A549 (cell line): Measurements from ENCODE around the gene ITSN1. TPM values are rescaled to one million over a fixed set of nuclear protein-coding genes. Genes with fewer than 3 reads are reported as not detected.
A peak's percentile ranks its signal among the peaks of the same experiment; 100 is the strongest.

Source experiments
- ATAC-seq, 2 experiments: fragments of 200-7000 bp in 1 of 2; fragments of >200 bp in 1 of 2; cut with Nextera tagmentation in 1 of 2; cut with Tn5 transposase in 1 of 2; 3 replicates each; pipeline versions ENCODE4 v1.8.0 to v1.9.1; 2018 to 2020; ENCODE audit warnings: mild to moderate bottlenecking in 1 of 2, moderate library complexity in 1 of 2
- CTCF ChIA-PET: fragments of 300-600 bp; sonication (Branson Sonifier 250); formaldehyde crosslinking; extraction: SDS; loops from one replicate; lab custom pipeline; 2021; ENCODE audit warnings: antibody characterized with exemption, inconsistent platforms; lab: Yijun Ruan, JAX
- POLR2A ChIA-PET: fragments of 350-600 bp; formaldehyde crosslinking; extraction: SDS; loops from one replicate; lab custom pipeline; 2021; ENCODE audit warnings: antibody characterized with exemption, inconsistent platforms; lab: Yijun Ruan, JAX
- DNase-seq, 2 experiments: peaks; one replicate each; pipeline versions ENCODE4 v3.0.0 to v3.0.0-alpha.2; 2011 to 2016; ENCODE audit warnings: low read depth in 1 of 2, low spot score in 1 of 2
- FAIRE-seq: peaks from 2 replicates; lab custom pipeline; 2011; peaks lifted over from hg19 to GRCh38; lab: Jason Lieb, UNC
- H3K27ac ChIP-seq, 2 experiments: fragments of >200 bp; sonication (Bioruptor Twin); formaldehyde crosslinking; 3 replicates each; pipeline ENCODE4 v1.5.1; 2016 to 2017
- H3K4me1 ChIP-seq: fragments of >200 bp; sonication (Bioruptor Twin); formaldehyde crosslinking; 3 replicates; pipeline ENCODE4 v1.6.1; 2016
- H3K4me2 ChIP-seq: fragments of >200 bp; sonication (Bioruptor Twin); formaldehyde crosslinking; 3 replicates; pipeline ENCODE4 v1.6.1; 2016
- H3K4me3 ChIP-seq: fragments of >200 bp; sonication (Bioruptor Twin); formaldehyde crosslinking; 3 replicates; pipeline ENCODE4 v1.5.1; 2016
- H3K9me3 ChIP-seq: fragments of >200 bp; sonication (Bioruptor Twin); formaldehyde crosslinking; 3 replicates; pipeline ENCODE4 v1.6.1; 2016
- CEBPB ChIP-seq, 2 experiments: fragments of >200 bp in 1 of 2; sonication (Bioruptor Twin) in 1 of 2; formaldehyde crosslinking in 1 of 2; IDR thresholded peaks; 2 replicates each; pipeline ENCODE4 v1.6.1; 2012 to 2016
- ESRRA ChIP-seq: fragments of 150-350 bp; IDR thresholded peaks from 2 replicates; pipeline ENCODE4 v1.6.1; 2014; ENCODE audit warnings: mild to moderate bottlenecking, low read length, borderline replicate concordance
- FOSB ChIP-seq: fragments of 250-450 bp; sonication (Bioruptor Pico); IDR thresholded peaks from 2 replicates; pipeline ENCODE4 v1.5.0; 2020; ENCODE audit warnings: mild to moderate bottlenecking, moderate library complexity
- FOSL2 ChIP-seq, 2 experiments: fragments of 450-650 bp in 1 of 2; fragments of >200 bp in 1 of 2; sonication (Bioruptor Twin) in 1 of 2; formaldehyde crosslinking; IDR thresholded peaks; 2 replicates each; pipeline versions ENCODE4 v1.5.0 to v1.6.1; 2016 to 2020; ENCODE audit warnings: mild to moderate bottlenecking in 1 of 2, moderate library complexity in 1 of 2
- GATA3 ChIP-seq: IDR thresholded peaks from 2 replicates; pipeline ENCODE4 v1.6.1; 2012; ENCODE audit warnings: borderline replicate concordance
- HOXB13 ChIP-seq: fragments of 250-450 bp; sonication (Bioruptor Pico); IDR thresholded peaks from 2 replicates; pipeline ENCODE4 v1.5.0; 2020; ENCODE audit warnings: low read depth, mild to moderate bottlenecking, moderate library complexity
- HOXB5 ChIP-seq: fragments of 250-450 bp; sonication (Bioruptor Pico); IDR thresholded peaks from 2 replicates; pipeline ENCODE4 v1.5.0; 2020; ENCODE audit warnings: mild to moderate bottlenecking, moderate library complexity
- KDM5A ChIP-seq: fragments of 200-600 bp; sonication (generic); IDR thresholded peaks from 2 replicates; pipeline ENCODE4 v1.6.1; 2016; ENCODE audit warnings: antibody characterized with exemption, mild to moderate bottlenecking
- NFE2L2 ChIP-seq: fragments of 150-350 bp; conservative IDR thresholded peaks from 2 replicates; pipeline ENCODE4 v1.6.1; 2014; ENCODE audit warnings: low read length
- NPAS2 ChIP-seq: fragments of 250-450 bp; sonication (Bioruptor Pico); IDR thresholded peaks from 2 replicates; pipeline ENCODE4 v1.8.0; 2022; ENCODE audit warnings: mild to moderate bottlenecking, moderate library complexity, borderline replicate concordance
- PHF8 ChIP-seq: fragments of 200-600 bp; sonication (generic); IDR thresholded peaks from 2 replicates; pipeline ENCODE4 v1.6.1; 2016; ENCODE audit warnings: low read depth, mild to moderate bottlenecking, antibody characterized with exemption, moderate library complexity, borderline replicate concordance
- POLR2AphosphoS2 ChIP-seq: conservative IDR thresholded peaks from 2 replicates; pipeline ENCODE4 v1.6.1; 2012; ENCODE audit warnings: low read length, improper control_type of control experiment, inconsistent platforms
- RAD21 ChIP-seq, 2 experiments: fragments of >200 bp in 1 of 2; sonication (Bioruptor Twin) in 1 of 2; formaldehyde crosslinking in 1 of 2; IDR thresholded peaks in 1 of 2; conservative IDR thresholded peaks in 1 of 2; 2 replicates in 1 of 2; 3 replicates in 1 of 2; pipeline ENCODE4 v1.6.1; 2012 to 2018; ENCODE audit warnings: inconsistent platforms in 1 of 2
- RARB ChIP-seq: fragments of 250-450 bp; sonication (Bioruptor Pico); IDR thresholded peaks from 2 replicates; pipeline ENCODE4 v1.8.0; 2021; ENCODE audit warnings: mild to moderate bottlenecking, moderate library complexity
- SMC3 ChIP-seq: fragments of >200 bp; sonication (Bioruptor Twin); formaldehyde crosslinking; IDR thresholded peaks from 3 replicates; pipeline ENCODE4 v1.6.1; 2018; ENCODE audit warnings: inconsistent platforms
- WGBS: methylation state at CpG from one replicate; pipeline ENCODE4 v1.1.6; 2017; ENCODE audit errors: missing lambda C conversion rate; 5-methylcytosine and 5-hydroxymethylcytosine counted together
- polyA plus RNA-seq, 4 experiments: library from polyadenylated mRNA; depleted of rRNA in 3 of 4; stranded (reverse); fragments of >200 nt; fragmentation: RNase III in 1 of 4; extraction: RNeasy Plus Mini Kit Qiagen cat#74134 plus additional on column Dnase treatment in 1 of 4; gene quantifications; 2 replicates in 3 of 4; 3 replicates in 1 of 4; pipeline ENCODE4 v1.2.3, GENCODE V29; 2011 to 2017
- TF ChIP-seq, protein P1 (sequence below): IDR thresholded peaks from 2 replicates; pipeline ENCODE4 v1.6.1; 2012; ENCODE audit warnings: low read depth, borderline replicate concordance
- TF ChIP-seq, protein P2 (sequence below): fragments of >200 bp; sonication (Bioruptor Twin); formaldehyde crosslinking; IDR thresholded peaks from 3 replicates; pipeline ENCODE4 v1.5.1; 2016
- TF ChIP-seq, protein P3 (sequence below): fragments of 250-450 bp; sonication (Bioruptor Pico); IDR thresholded peaks from 2 replicates; pipeline ENCODE4 v1.5.0; 2021; ENCODE audit warnings: mild to moderate bottlenecking, moderate library complexity, borderline replicate concordance

The ITSN1 gene
- polyA plus RNA-seq, 2 of the 4 experiments (the other 2 are of a cell fraction): 15.2 to 23.7 TPM

DNA sequence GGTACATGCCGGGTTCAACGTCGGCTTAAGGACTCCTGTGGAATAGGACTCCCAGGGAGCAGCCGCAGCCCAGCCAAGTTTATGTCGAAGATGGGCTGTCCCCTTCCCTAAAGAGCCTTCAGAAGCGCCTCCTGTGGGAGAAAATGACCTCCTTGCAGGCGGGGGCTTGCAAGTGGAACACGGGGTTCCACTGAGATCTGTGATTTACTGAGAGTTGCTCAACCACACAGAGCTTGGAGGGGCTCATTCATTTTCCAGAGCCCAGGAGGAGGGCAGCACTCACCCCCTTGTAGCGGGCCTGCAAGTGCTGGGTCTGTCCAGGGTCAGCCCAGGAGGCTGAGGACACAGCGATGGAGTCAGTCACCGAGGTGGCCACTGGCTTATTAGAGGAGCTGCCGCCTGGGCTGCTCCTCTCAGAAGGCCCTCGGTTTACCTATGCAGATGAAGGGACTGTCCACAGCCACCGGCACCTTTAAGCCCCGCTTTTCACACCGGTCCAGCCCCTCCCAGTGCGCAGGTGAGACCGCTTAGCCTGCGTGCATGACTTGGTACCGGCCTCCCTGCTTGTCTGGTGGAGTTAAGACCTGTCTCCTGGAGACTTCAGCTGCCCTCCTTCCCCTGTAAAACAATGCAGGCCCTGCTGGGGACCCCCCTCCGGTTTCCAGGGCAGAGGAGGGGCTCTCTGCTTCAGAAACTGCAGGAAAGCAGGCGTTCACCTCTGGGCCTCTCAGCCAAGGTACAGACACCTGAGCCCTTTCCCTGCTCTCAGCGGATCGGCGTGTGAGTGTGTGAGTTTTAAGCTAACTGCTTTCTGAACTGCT lies 215.8 kb downstream of the ITSN1 start:
- no peak for FAIRE-seq
- POLR2A ChIA-PET: no interaction called here

DNA sequence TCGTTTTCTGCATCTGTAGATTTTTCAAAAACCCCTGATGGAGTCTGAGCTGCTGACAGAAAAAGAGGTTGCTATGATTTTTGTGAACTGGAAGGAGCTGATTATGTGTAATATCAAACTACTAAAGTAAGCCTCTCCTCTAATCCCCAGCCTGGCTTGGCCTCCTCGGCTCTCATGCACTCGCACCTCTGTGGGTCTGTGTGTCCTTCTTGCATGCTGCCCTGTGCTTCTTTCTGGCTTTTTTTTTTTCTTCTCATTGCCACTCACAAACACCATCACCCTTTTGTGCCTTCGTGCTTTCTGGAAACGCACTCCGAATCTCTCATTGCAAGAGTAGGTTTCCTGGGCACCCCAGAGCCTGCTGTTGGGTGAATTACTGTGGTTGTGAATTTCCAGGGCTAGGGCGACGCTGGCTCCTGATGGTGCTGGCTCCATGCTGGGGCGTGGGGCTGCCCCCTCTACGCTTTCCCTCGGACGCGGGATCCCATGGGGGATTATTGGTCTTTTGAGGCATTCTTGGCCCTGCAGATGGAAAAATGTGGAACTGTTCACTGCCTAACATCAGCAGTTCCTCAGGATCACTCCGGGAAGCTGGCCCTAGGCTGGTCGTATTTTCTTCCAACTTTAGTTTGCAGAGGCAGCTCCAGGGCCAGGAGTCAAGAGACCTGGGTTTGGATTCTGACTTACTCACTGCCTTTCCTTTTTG lies 216.5 kb downstream of the ITSN1 start:
- POLR2A ChIA-PET: no interaction called here
- CTCF ChIA-PET: interaction anchor here (0.7 to 1.4 kb wide), 2 partner anchors 36 to 1720 kb away, joined by 3 to 5 read pairs; no protein-coding TSS in a partner anchor
- Histone ChIP-seq H3K4me2 (no peak overlapping the region), H3K27ac (no peak overlapping the region), H3K4me3 (no peak overlapping the region), H3K4me1 (peaks cover 11% of the 10 kb centered on the region), H3K9me3 (no peaks in the 10 kb centered on the region)
- WGBS: 75% methylated on average over 15 of the region's 15 CpGs
- ATAC-seq (no peak), FAIRE-seq (no peak), DNase-seq (no peak)
- TF ChIP-seq FOSB: no peak
- TF ChIP-seq, protein P1, sequence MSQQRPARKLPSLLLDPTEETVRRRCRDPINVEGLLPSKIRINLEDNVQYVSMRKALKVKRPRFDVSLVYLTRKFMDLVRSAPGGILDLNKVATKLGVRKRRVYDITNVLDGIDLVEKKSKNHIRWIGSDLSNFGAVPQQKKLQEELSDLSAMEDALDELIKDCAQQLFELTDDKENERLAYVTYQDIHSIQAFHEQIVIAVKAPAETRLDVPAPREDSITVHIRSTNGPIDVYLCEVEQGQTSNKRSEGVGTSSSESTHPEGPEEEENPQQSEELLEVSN: no peak
- TF ChIP-seq HOXB13 (CRISPR knock-in tag): no peak

More for the DNA sequence above, 215.8 kb downstream of the ITSN1 start:
- H3K9me3 ChIP-seq: no peaks in the 10 kb centered on the region
- no peak overlapping the region for H3K4me3 ChIP-seq
- WGBS: 81% methylated on average over 15 of the region's 25 CpGs
- peaks cover 11% of the 10 kb centered on the region for H3K4me1 ChIP-seq
- CTCF ChIA-PET: interaction anchor here (1.4 kb wide), 1 partner anchor 37 kb away, joined by 5 read pairs; no protein-coding TSS in a partner anchor
- ATAC-seq: 0 out of 6 replicates have a peak, but pooled peaks of 1 of the 2 experiments have one; percentile 21
- no peak overlapping the region for H3K4me2 ChIP-seq
- no peak for TF ChIP-seq RARB (CRISPR knock-in tag)
- TF ChIP-seq, protein P2, sequence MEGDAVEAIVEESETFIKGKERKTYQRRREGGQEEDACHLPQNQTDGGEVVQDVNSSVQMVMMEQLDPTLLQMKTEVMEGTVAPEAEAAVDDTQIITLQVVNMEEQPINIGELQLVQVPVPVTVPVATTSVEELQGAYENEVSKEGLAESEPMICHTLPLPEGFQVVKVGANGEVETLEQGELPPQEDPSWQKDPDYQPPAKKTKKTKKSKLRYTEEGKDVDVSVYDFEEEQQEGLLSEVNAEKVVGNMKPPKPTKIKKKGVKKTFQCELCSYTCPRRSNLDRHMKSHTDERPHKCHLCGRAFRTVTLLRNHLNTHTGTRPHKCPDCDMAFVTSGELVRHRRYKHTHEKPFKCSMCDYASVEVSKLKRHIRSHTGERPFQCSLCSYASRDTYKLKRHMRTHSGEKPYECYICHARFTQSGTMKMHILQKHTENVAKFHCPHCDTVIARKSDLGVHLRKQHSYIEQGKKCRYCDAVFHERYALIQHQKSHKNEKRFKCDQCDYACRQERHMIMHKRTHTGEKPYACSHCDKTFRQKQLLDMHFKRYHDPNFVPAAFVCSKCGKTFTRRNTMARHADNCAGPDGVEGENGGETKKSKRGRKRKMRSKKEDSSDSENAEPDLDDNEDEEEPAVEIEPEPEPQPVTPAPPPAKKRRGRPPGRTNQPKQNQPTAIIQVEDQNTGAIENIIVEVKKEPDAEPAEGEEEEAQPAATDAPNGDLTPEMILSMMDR: no peak
- TF ChIP-seq HOXB5 (CRISPR knock-in tag): no peak
- TF ChIP-seq RAD21 (conservative IDR thresholded peaks at IDR 0.05 in 1 of 2, IDR thresholded peaks at IDR 0.05 in 1 of 2): no peak
- H3K27ac ChIP-seq: no peak overlapping the region
- no peak for DNase-seq

DNA sequence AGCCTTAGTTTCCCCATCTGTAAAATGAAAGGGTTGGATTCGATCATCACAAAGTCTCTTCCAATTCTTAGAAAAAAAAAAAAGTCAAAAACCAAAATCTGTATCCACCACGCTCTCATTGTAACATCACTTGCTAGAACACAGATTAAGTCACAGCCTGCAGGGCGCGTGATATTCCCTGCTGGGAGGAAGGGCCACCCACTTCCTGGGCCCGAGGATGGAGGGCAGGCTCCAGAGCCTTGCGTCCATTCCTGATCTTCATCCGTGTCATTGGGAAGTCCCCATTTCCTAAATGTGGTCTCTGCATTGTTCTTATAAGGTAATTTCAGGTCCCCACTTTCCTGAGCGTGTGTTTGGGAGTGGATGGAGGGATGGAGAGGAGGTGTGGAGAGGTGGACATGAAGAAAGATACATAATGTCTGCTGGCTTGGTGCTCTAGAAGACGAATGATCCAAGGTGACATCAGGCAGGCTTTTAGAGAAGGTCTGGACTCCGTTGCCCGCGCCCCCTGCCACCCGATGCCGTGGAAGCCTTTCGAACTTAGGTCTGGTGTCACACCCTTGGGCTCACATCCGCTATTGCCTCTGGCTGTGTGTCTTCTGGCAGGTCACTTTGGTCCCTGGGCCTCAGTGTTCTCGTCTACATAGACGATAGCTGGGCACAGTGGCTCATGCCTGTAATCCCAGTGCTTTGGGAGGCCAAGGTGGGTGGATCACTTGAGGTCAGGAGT lies 217.2 kb downstream of the ITSN1 start:
- FAIRE-seq (no peak), ATAC-seq (no peak), DNase-seq (no peak)
- no peak for TF ChIP-seq CEBPB (IDR thresholded peaks at IDR 0.05)
- TF ChIP-seq GATA3: no peak
- TF ChIP-seq ESRRA: no peak
- no peak for TF ChIP-seq KDM5A
- TF ChIP-seq, protein P3, sequence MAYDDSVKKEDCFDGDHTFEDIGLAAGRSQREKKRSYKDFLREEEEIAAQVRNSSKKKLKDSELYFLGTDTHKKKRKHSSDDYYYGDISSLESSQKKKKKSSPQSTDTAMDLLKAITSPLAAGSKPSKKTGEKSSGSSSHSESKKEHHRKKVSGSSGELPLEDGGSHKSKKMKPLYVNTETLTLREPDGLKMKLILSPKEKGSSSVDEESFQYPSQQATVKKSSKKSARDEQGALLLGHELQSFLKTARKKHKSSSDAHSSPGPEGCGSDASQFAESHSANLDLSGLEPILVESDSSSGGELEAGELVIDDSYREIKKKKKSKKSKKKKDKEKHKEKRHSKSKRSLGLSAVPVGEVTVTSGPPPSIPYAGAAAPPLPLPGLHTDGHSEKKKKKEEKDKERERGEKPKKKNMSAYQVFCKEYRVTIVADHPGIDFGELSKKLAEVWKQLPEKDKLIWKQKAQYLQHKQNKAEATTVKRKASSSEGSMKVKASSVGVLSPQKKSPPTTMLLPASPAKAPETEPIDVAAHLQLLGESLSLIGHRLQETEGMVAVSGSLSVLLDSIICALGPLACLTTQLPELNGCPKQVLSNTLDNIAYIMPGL (CRISPR knock-in tag): no peak
- no peak for TF ChIP-seq FOSL2 (IDR thresholded peaks at IDR 0.05)
- TF ChIP-seq FOSL2 (CRISPR knock-in tag; IDR thresholded peaks at IDR 0.05): no peak
- TF ChIP-seq SMC3: no peak
- TF ChIP-seq NPAS2 (CRISPR knock-in tag): no peak
- no peak for TF ChIP-seq PHF8
- no peak for TF ChIP-seq RAD21 (conservative IDR thresholded peaks at IDR 0.05 in 1 of 2, IDR thresholded peaks at IDR 0.05 in 1 of 2)
- TF ChIP-seq POLR2AphosphoS2: no peak
- no peak for TF ChIP-seq NFE2L2
- no peaks in the 10 kb centered on the region for H3K9me3 ChIP-seq
- no peak overlapping the region for H3K4me2 ChIP-seq
- POLR2A ChIA-PET: no interaction called here
- peaks cover 6% of the 10 kb centered on the region for H3K4me1 ChIP-seq
- 81% methylated on average over 16 of the region's 18 CpGs for WGBS
- no peak overlapping the region for H3K4me3 ChIP-seq
- CTCF ChIA-PET: interaction anchor here (0.7 kb wide), 1 partner anchor 1719 kb away, joined by 3 read pairs; no protein-coding TSS in a partner anchor
- H3K27ac ChIP-seq: no peak overlapping the region
